HG03135 (cell line): ENCODE data around the gene SYNGR1.
"Not testable (repeated sequence)": the region's sequence is repeated elsewhere in the genome, so short reads cannot be mapped to it uniquely, and the experiment has no call there.

Experiments
- ATAC-seq: cut with Tn5 transposase; IDR thresholded peaks from one replicate; pipeline ENCODE4 v1.9.1; 2021; ENCODE audit warnings: mild to moderate bottlenecking, moderate library complexity; ENCODE audit not compliant: unreplicated experiment

SYNGR1 gene

DNA sequence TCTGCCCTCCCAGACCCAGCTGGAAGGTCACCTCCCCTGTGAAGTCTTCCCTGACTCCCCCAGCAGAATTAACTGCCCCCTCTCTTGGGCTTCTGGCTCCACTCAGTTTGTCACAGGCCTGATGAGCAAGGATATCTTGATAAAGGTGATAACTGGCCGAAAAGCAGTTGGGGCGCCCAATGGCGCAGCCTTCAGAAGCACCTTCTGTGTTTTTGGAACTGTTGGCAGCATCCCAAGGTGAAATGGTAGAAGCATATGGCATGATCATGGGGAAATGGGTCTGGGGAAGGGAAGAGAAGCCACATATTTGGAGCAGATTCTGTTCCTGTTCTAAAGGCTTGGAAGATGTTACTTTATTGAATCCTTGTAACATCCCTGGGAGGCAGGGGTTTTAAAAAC, 47.0 kb downstream of the SYNGR1 start:
- ATAC-seq, result no peak

DNA sequence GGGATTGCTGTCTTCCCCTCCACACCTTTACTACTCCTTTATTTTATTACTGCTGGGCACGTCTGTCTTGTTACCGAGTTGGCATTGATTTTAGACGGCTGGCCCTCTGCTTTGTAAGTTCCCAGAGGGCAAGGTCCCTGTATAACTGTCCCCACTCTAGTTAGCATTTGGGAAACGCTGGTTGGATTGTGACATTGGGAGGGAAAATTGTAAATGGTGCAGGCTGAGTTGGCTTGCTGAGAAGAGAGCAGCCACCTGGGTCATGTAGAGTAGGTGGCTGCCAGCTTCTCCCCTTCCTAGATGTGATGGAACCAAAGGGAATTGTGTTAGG, 51.5 kb downstream of the SYNGR1 start:
- ATAC-seq, result no peak

- no peak for ATAC-seq
These were observed 55.7 kb downstream of the SYNGR1 start for GRCh38 chr22:39405346-39406085.

- ATAC-seq, result no peak
These were observed 58.4 kb downstream of the SYNGR1 start for GRCh38 chr22:39408173-39408572.

GRCh38 chr22:39408807-39409206, 59.0 kb downstream of the SYNGR1 start:
- ATAC-seq, result no peak

DNA sequence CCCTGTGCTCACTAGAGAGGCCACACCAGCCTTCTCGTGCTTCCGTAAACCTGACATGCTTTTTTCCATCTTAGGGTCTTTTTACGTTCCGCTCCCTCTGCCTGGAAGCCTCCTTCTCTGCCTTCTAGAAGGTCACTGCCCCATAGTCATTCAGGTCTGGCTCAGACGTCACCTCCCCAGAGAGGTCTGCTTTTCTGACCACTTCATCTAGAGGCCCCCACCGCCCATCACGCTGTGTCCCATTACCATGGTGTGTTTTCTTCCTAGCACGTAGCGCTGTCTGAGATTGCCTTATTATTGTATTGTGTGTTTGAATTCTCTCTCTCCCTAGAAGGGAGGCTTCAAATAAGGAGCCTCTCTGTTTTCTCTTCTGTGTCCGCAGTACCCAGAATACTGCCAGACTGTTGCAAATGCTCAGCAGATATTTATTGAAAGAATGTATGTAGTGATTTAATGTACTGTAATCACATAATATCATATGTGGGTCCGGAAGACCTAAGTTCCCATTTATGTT, 59.8 kb downstream of the SYNGR1 start:
- no peak for ATAC-seq

DNA sequence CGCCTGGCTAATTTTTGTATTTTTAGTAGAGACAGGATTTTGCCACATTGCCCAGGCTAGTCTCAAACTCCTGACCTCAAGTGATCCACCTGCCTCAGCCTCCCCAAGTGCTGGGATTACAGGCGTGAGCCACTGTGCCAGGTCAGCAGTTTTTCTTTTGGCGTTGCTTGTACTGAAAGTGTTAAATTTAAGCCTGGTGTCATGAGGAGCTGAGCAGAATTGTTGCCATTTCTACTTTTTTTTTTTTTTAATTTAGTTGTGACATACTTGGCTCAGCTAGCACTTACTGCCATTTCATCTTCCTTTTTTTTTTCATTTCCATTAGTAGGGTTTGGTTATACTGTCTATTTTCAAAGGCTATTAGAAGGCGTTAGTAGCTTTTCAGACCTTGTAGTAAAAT, 60.5 kb downstream of the SYNGR1 start:
- no peak for ATAC-seq

GRCh38 chr22:39411828-39412365, 62.1 kb downstream of the SYNGR1 start:
- ATAC-seq, result not testable (repeated sequence)

- not testable (repeated sequence) for ATAC-seq
These were observed 63.4 kb downstream of the SYNGR1 start for GRCh38 chr22:39413204-39413603.

DNA sequence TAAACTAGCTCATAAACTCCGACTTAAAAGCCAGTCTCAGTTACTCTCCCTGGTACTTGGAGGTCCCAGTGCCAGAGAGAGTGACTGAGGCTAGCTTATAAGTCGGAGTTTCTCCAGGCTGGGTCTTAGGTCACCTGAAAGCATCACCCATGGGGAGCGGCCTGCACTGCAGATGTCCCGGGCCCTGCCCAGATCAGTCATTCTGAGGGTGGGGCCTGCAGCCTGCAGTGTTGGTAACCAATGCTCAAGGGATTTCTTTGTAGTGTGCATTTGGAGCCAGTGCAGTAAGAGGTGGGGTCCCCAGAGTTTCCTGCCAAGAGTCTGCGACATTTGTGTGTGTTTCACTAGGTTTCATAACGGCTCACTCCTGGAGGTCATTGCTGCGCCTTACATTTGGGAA, 64.6 kb downstream of the SYNGR1 start:
- ATAC-seq, result no peak

GRCh38 chr22:39414886-39415285, 65.1 kb downstream of the SYNGR1 start:
- no peak for ATAC-seq

DNA sequence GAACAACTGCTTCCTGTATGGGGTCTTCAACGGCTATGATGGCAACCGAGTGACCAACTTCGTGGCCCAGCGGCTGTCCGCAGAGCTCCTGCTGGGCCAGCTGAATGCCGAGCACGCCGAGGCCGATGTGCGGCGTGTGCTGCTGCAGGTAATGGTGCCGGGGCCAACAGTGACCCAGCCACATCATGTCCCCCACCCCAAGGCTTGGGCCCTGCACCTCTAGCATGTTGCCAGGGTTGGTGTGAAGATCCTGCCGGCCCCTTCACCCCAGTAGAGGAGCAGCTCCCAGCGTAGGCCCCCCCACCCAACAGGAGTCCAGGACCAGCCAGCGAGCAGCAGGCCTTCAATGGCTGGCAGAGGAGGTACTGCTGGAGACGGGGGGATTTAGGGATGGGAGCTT, 65.7 kb downstream of the SYNGR1 start:
- no peak for ATAC-seq

DNA sequence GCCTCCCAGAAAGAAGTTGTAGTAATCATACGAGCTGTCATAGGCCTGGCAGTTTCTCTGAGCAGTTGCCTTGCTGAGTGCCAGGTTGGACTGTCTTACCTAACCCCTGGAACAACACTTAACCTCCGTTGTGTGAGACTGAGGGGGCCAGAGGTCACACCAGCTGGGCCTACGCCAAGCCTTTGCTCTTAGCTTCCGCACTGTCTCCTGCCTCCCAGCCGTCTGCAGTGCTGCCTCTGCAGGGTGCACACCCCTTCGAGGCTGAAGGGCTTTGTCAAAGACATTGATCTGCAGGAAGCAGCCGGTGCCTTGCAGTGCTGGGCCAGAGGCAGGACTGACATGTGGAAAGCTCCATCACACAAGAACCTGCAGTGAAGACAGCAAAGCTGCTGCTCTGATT, 66.5 kb downstream of the SYNGR1 start:
- ATAC-seq, result no peak

DNA sequence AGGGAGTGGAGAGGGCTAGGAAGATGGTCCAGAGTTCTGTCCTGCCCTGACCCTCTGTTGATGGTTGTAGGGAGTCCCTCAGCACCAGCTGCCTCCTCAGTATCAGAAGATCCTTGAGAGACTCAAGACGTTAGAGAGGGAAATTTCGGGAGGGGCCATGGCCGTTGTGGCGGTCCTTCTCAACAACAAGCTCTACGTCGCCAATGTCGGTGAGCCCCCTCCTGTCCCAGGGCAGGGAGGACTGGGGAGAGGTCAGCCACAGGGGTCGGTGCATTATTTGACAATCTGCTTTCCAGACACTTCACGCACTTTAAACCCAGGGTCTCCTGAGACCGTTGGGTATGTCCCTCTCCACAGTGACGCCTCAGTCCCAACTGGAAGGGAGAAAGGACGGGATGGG, 67.8 kb downstream of the SYNGR1 start:
- ATAC-seq, result no peak

DNA sequence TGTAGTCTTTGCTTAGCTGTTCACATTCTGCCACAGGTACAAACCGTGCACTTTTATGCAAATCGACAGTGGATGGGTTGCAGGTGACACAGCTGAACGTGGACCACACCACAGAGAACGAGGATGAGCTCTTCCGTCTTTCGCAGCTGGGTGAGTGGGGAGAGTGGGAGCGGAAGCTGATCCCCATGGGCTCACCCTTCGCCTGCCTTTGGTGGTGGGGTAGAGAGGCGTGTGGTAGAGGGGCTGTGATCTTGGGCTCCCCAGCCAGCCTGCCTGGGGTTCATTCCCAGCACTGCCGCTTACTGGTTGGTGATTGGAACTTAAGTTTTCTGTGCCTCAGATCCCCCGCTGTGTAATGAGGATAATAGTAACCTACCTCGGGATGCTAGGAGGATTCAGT, 68.9 kb downstream of the SYNGR1 start:
- no peak for ATAC-seq

GRCh38 chr22:39419096-39419495, 69.3 kb downstream of the SYNGR1 start:
- no peak for ATAC-seq

- ATAC-seq, result no peak
These were observed 70.1 kb downstream of the SYNGR1 start for GRCh38 chr22:39419911-39420310.

GRCh38 chr22:39421691-39422090, 71.9 kb downstream of the SYNGR1 start:
- ATAC-seq, result no peak

- ATAC-seq, result no peak
These were observed 72.3 kb downstream of the SYNGR1 start for GRCh38 chr22:39422101-39422500.

DNA sequence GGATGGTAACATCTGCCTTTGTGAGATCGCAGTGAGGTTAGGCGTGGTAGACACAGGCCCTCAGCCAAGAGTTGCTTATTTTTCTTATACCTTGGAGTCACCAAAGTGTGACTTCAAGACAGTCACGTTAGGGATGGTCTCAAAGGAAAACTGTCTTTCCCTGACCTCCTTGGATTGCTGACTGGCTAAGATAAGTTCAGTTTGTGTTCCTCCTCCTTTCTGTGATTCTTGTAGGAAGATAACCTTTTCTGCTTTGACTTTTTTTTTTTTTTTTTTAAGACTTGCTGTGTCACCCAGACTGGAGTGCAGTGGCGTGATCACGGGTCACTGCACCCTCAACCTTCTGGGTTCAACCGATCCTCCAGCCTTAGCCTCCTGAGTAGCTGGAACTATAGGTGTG, 72.9 kb downstream of the SYNGR1 start:
- no peak for ATAC-seq

DNA sequence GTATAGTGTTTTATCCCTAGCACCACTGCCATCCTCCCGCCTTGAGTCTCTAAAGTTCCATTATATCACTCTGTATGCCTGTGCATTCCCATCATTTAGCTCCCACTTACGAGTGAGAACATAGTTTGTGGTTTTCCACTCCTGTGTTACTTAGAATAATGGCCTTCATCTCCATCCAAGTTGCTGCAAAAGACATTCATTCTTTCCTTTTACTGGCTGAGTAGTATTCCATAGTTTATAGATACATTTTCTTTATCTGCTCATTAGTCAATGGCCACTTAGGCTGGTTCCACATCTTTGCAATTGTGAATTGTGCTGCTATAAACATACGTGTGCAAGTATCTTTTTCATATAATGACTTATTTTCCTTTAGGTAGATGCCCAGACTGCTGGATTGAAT, 74.2 kb downstream of the SYNGR1 start:
- no peak for ATAC-seq

GRCh38 chr22:39426380-39427043, 76.7 kb downstream of the SYNGR1 start:
- ATAC-seq, result no peak
